GM12801 (cell line): Measurements from ENCODE around the gene RBFOX2.

ENCODE experiments used
- TF ChIP-seq, protein P1 (sequence below): IDR thresholded peaks from one replicate; pipeline ENCODE4 v1.5.1; 2011; ENCODE audit warnings: control low read depth; ENCODE audit not compliant: insufficient read length; ENCODE audit errors: extremely low read depth

Gene RBFOX2

DNA sequence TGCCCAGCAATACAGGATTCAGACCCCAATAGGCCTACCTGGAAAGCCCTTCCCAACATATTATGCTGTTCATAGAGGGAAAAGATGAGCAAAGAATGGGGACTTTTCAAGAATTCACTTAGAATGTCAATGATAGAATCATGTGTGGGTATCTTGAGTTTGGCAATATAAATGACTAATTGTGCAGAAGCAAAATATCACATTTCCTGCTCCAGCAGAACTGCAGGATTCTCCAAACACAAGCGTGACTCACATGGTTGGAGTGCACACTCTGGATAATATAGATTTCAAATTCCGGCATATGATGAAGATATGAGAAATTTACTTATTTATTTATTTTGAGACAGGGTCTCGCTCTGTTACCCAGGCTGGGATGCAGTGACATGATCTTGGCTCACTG is 323.5 kb downstream of the RBFOX2 start:
- TF ChIP-seq, protein P1, sequence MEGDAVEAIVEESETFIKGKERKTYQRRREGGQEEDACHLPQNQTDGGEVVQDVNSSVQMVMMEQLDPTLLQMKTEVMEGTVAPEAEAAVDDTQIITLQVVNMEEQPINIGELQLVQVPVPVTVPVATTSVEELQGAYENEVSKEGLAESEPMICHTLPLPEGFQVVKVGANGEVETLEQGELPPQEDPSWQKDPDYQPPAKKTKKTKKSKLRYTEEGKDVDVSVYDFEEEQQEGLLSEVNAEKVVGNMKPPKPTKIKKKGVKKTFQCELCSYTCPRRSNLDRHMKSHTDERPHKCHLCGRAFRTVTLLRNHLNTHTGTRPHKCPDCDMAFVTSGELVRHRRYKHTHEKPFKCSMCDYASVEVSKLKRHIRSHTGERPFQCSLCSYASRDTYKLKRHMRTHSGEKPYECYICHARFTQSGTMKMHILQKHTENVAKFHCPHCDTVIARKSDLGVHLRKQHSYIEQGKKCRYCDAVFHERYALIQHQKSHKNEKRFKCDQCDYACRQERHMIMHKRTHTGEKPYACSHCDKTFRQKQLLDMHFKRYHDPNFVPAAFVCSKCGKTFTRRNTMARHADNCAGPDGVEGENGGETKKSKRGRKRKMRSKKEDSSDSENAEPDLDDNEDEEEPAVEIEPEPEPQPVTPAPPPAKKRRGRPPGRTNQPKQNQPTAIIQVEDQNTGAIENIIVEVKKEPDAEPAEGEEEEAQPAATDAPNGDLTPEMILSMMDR, result no peak

DNA sequence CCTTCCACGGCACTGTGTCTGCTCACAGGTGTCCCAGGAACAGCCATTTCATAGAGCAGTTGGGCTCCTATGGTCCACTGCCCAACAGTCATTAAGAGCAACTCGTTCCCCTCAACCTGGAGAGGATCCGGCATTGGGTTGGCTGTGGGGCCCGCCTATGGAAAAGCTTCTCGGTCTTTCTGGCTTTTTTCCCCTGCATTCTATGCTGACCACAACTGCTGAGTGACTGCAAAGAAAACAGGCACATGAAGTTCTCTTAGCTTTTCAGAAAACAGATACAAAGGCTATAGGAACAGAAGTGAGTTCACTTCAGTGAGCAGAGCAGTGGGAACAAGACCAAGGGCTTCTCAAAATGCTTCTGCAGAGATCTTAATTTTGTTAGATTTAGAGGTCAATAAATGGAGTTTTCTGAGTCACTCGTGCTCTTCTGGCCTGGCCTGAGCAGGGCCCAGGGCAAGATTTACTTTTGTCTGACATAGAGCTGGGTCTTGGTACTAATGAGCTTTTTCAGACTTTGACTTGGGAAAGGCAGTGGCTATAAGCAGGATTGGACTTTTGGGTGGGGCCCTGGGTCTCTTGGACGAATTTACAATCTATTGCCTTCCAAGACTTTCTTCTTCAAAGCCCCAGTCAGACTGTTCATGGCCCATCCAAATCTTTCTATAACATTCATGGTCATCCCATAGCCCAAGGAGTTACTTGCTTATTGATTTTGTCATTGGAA is 324.6 kb downstream of the RBFOX2 start:
- TF ChIP-seq, protein P1, result no peak

DNA sequence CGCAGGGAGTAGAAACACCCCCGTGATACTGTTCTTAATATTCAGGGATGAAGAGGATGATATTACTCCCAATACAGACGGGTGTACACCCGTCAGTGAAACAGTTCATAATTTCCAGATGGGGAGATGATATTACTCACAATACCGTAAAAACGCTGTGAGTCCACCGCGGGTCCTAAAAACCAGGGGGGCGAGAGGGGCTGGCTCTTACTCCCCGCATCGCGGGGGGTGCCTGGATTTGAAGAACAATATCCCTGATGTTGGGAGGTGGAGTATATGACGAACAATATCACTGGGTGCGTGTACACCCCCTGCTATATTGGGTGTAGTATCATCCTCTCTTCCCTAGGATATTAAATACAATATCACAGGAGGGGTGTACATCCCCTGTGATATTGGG is 331.5 kb downstream of the RBFOX2 start:
- TF ChIP-seq, protein P1, result no peak

DNA sequence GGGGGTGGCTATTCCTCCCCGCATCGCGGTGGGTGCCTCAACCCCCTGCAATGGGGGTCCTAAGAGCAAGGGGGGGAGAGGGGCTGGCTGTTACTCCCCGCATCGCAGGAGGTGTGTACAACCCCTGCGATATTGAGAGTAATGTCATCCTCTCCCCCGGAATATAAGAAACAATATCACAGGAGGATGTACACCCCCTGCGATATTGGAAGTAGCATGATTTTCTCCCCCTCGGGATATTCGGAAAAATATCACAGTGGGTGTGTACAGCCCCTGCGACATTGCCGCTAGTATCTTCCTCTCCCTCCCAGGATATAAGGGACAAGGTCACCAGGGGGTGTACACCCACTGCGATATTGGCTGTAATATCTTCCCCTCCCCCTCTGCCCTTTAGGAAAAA is 333.4 kb downstream of the RBFOX2 start:
- TF ChIP-seq, protein P1, result no peak

DNA sequence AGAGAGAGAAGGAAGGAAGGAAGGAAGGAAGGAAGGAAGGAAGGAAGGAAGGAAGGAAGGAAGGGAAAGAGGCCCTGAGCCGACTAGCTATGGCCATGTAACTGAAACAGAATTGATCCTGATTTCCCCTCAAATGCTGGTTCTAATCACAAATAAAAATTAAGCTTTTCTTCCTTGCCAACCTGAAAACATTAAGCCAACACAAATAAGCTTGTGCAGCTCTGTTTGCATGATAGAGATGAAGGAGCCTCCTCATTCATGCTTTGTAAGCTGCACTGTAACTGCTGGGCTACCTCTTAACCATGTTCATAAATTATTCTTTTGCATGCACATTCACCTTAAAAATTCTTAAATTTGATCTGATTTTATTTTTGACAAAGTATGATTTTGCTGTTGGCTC is 338.6 kb downstream of the RBFOX2 start:
- TF ChIP-seq, protein P1, result no peak

DNA sequence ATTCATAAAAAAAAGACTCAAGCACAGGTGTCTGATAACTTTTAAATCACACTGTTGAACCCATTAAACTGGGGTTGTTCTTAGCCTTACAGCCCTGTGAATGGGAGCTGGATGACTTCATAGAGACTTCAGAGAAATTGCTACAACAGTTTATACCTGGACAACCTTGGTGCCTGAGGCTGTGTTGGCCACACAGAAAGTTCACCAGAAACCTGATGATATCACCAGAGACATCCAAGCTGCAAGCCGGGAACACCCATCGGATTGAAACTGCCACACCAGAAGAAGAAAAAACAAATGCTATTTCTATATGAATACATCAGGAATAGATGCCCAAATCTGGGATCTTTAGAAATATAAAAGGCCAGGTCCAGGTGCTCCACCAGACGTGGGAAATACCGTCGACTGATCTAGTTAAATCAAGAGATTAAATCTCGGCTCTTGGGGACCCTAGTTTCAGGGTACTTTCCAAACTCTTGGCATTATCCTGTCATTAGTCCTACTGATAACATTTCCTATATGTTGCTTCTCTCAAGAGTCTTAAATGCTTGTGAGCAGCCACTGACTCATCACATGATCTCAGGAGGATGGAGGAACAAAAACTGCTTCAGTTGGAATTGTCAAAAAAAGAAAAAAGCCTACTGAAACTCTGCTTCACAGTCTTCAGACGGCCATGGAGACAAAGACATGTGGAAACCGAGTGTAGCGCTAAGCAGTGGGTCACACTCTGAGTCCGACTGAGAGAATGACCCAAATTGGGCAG is 339.5 kb downstream of the RBFOX2 start:
- TF ChIP-seq, protein P1, result no peak
